Spleen (tissue), 7 donors: ENCODE measurements around the gene DNAH14.

Experiments
- CTCF ChIP-seq, 11 experiments: fragments of 200-600 bp in 7 of 11; fragments of 450-650 bp in 4 of 11; sonication (generic) in 4 of 11; IDR thresholded peaks in 8 of 11; conservative IDR thresholded peaks in 3 of 11; 1 replicate in 7 of 11; 2 replicates in 4 of 11; pipeline versions ENCODE4 v1.4.0 to v1.8.0; 2016 to 2021; ENCODE audit warnings: antibody characterized with exemption in 11 of 11, inconsistent platforms in 4 of 11, mild to moderate bottlenecking in 1 of 11
- POLR2A ChIP-seq, 3 donors: fragments of 450-650 bp; IDR thresholded peaks; one replicate each; pipeline ENCODE4 v1.5.1; 2017; ENCODE audit warnings: antibody characterized with exemption in 3 of 3, mild to moderate bottlenecking in 1 of 3
- donor health status: DM: no; HTN: no; CAD: no; lungs with moderate emphysema.
- donor health status: DM: no; HTN: no; CAD: no.
- donor health status: DM: no; HTN: no; CAD: no.

- no peak for TF ChIP-seq CTCF (IDR thresholded peaks at IDR 0.05 in 8 of 11, conservative IDR thresholded peaks at IDR 0.05 in 3 of 11)
- TF ChIP-seq POLR2A (IDR thresholded peaks at IDR 0.05), result no peak
Measured at GRCh38 chr1:225004396-225004795, 74.9 kb downstream of the DNAH14 start.
